ENCODE measurements around the gene GGTA1.

DNA sequence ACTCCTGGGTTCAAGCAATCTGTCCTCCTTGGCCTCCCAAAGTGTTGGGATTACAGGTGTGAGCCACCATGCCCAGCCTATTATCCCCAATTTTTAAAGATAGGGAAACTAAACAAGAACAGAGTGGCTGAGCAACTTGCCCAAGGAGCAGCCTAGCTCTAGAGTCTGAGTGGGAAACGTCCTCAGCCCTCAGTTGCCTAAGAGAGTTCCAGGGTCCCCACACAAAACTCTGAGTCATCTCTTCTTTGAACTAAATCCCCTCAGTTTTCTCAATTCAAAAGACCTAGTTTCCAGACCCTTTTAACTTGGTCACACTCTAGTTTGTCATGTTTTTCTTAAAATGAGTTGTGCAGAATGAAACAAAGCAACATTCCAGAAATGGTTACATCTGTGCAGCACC lies 33.5 kb downstream of the GGTA1 start:
- no peak for TF ChIP-seq EP300 (IDR thresholded peaks at IDR 0.05; ENCODE audit: borderline replicate concordance)
- TF ChIP-seq RAD21 (IDR thresholded peaks at IDR 0.05; ENCODE audit: low read depth): no peak
- TF ChIP-seq TEAD4 (IDR thresholded peaks at IDR 0.05): no peak
- no peak for TF ChIP-seq CEBPB (IDR thresholded peaks at IDR 0.05)
- TF ChIP-seq, protein P1, sequence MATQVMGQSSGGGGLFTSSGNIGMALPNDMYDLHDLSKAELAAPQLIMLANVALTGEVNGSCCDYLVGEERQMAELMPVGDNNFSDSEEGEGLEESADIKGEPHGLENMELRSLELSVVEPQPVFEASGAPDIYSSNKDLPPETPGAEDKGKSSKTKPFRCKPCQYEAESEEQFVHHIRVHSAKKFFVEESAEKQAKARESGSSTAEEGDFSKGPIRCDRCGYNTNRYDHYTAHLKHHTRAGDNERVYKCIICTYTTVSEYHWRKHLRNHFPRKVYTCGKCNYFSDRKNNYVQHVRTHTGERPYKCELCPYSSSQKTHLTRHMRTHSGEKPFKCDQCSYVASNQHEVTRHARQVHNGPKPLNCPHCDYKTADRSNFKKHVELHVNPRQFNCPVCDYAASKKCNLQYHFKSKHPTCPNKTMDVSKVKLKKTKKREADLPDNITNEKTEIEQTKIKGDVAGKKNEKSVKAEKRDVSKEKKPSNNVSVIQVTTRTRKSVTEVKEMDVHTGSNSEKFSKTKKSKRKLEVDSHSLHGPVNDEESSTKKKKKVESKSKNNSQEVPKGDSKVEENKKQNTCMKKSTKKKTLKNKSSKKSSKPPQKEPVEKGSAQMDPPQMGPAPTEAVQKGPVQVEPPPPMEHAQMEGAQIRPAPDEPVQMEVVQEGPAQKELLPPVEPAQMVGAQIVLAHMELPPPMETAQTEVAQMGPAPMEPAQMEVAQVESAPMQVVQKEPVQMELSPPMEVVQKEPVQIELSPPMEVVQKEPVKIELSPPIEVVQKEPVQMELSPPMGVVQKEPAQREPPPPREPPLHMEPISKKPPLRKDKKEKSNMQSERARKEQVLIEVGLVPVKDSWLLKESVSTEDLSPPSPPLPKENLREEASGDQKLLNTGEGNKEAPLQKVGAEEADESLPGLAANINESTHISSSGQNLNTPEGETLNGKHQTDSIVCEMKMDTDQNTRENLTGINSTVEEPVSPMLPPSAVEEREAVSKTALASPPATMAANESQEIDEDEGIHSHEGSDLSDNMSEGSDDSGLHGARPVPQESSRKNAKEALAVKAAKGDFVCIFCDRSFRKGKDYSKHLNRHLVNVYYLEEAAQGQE (IDR thresholded peaks at IDR 0.05; ENCODE audit: low read depth): no peak
- TF ChIP-seq YY1 (IDR thresholded peaks at IDR 0.05; ENCODE audit: low read depth): no peak
- TF ChIP-seq EGR1 (IDR thresholded peaks at IDR 0.05): no peak
- TF ChIP-seq, protein P2, sequence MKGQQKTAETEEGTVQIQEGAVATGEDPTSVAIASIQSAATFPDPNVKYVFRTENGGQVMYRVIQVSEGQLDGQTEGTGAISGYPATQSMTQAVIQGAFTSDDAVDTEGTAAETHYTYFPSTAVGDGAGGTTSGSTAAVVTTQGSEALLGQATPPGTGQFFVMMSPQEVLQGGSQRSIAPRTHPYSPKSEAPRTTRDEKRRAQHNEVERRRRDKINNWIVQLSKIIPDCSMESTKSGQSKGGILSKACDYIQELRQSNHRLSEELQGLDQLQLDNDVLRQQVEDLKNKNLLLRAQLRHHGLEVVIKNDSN (IDR thresholded peaks at IDR 0.05): no peak
- TF ChIP-seq, protein P3, sequence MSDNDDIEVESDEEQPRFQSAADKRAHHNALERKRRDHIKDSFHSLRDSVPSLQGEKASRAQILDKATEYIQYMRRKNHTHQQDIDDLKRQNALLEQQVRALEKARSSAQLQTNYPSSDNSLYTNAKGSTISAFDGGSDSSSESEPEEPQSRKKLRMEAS (IDR thresholded peaks at IDR 0.05): no peak
- no peak for TF ChIP-seq TAF1 (IDR thresholded peaks at IDR 0.05; ENCODE audit: low read depth)
- no peak for TF ChIP-seq CREB1 (IDR thresholded peaks at IDR 0.05; ENCODE audit: low read depth)
- no peak for TF ChIP-seq FOXM1 (IDR thresholded peaks at IDR 0.05; ENCODE audit: borderline replicate concordance, low read depth)
- TF ChIP-seq NFIC (IDR thresholded peaks at IDR 0.05): no peak
- TF ChIP-seq ZBTB7A (IDR thresholded peaks at IDR 0.05; ENCODE audit: low read depth): no peak

Data from Ishikawa (cell line).